ENCODE results near the gene ATRIP.

DNA sequence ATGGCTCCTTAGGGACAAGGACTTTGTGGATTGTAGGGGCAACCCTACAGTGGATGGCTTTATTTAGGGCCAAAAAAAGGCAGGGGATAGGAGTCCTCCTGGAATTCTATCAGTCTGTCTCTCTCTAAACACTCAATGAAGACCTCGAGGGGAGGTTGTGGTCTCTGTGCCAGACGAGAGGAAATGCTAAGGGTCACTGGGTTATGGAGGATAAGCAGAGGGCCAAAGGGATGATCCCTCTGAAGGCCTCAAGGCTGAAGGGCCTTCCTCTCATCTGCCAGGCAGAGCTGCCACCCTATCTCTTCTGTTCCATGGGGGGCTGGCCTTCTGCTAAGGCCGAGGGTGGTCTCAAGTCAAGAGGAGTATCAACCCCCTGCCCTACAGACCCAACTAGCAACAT lies 43.6 kb upstream of the ATRIP start:
- TF ChIP-seq, protein P1, sequence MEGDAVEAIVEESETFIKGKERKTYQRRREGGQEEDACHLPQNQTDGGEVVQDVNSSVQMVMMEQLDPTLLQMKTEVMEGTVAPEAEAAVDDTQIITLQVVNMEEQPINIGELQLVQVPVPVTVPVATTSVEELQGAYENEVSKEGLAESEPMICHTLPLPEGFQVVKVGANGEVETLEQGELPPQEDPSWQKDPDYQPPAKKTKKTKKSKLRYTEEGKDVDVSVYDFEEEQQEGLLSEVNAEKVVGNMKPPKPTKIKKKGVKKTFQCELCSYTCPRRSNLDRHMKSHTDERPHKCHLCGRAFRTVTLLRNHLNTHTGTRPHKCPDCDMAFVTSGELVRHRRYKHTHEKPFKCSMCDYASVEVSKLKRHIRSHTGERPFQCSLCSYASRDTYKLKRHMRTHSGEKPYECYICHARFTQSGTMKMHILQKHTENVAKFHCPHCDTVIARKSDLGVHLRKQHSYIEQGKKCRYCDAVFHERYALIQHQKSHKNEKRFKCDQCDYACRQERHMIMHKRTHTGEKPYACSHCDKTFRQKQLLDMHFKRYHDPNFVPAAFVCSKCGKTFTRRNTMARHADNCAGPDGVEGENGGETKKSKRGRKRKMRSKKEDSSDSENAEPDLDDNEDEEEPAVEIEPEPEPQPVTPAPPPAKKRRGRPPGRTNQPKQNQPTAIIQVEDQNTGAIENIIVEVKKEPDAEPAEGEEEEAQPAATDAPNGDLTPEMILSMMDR (IDR thresholded peaks at IDR 0.05), result no peak
- TF ChIP-seq EZH2phosphoT487 (IDR thresholded peaks at IDR 0.05) (no peak), EZH2 (IDR thresholded peaks at IDR 0.05) (no peak)
